Measurements from ENCODE around the gene RBMS1. TPM values are rescaled to one million over a fixed set of nuclear protein-coding genes. Genes with fewer than 3 reads are reported as not detected.

The RBMS1 gene
- total RNA-seq, 1 experiment from 2014 or later: 77.5 TPM

GRCh38 chr2:160289126-160289525 is 204.5 kb downstream of the RBMS1 start:
- Histone ChIP-seq H4K91ac (ENCODE audit: insufficient read length, low read depth, low read length) (no peak overlapping the region), H2BK15ac (ENCODE audit: low read depth, low read length) (no peak overlapping the region), H2AK5ac (ENCODE audit: insufficient read length, low read length) (no peak overlapping the region), H3K9me3 (ENCODE audit: control insufficient read depth, low read depth, low read length) (no peaks in the 10 kb centered on the region), H3T11ph (ENCODE audit: low read length) (no peak overlapping the region), H3K4ac (ENCODE audit: low read depth, low read length) (no peak overlapping the region), H3K79me2 (ENCODE audit: insufficient read depth, low read length) (no peaks in the 10 kb centered on the region), H2BK5ac (ENCODE audit: insufficient read length, low read length) (no peak overlapping the region), H4K20me1 (ENCODE audit: control insufficient read depth, insufficient read depth, insufficient read length) (no peaks in the 10 kb centered on the region), H2AFZ (ENCODE audit: low read length) (no peak overlapping the region), H3K79me1 (ENCODE audit: insufficient read depth, low read depth, low read length, poor library complexity, severe bottlenecking) (no peaks in the 10 kb centered on the region), H2BK12ac (ENCODE audit: insufficient read length, low read depth, low read length) (no peak overlapping the region), H4K8ac (replicated peaks; ENCODE audit: insufficient read length, low read depth, low read length) (no peak overlapping the region), H3K23ac (ENCODE audit: insufficient read length, low read depth, low read length) (no peak overlapping the region), H3K9ac (ENCODE audit: extremely low read depth, insufficient read length, low read length) (no peak overlapping the region), H2BK120ac (ENCODE audit: low read depth, low read length, poor library complexity, severe bottlenecking) (no peak overlapping the region), H3K27ac (ENCODE audit: insufficient read length, low read depth, low read length) (no peak overlapping the region), H3K18ac (ENCODE audit: insufficient read length, low read depth, low read length) (no peak overlapping the region), H3K14ac (ENCODE audit: insufficient read depth, low read length) (no peak overlapping the region), H3K4me2 (ENCODE audit: insufficient read depth, insufficient read length, low read length) (no peak overlapping the region), H3K23me2 (ENCODE audit: insufficient read length, low read depth, low read length, poor library complexity, severe bottlenecking) (no peaks in the 10 kb centered on the region), H3K27me3 (ENCODE audit: insufficient read depth, low read length) (no peaks in the 10 kb centered on the region), H2BK20ac (ENCODE audit: low read depth, low read length, poor library complexity, severe bottlenecking) (no peak overlapping the region), H4K5ac (ENCODE audit: insufficient read length, low read depth, low read length) (no peak overlapping the region), H3K4me1 (ENCODE audit: insufficient read depth, low read length) (no peaks in the 10 kb centered on the region), H3K56ac (ENCODE audit: insufficient read length, low read depth, low read length) (no peak overlapping the region)
- no peak for TF ChIP-seq CTCF (conservative IDR thresholded peaks at IDR 0.05)
- DNase-seq: no peak
- no peak overlapping the region for H3K4me3 Mint-ChIP-seq
- WGBS (ENCODE audit: extremely low coverage, insufficient read length, low lambda C conversion rate): no CpG with 5 or more reads among the region's 1 CpG
- no peak overlapping the region for H3K27ac Mint-ChIP-seq
- H3K4me1 Mint-ChIP-seq: peaks cover 5 to 9% of the 10 kb centered on the region in 2 experiments; a peak in 2 of 4 replicates
- H3K27me3 Mint-ChIP-seq (ENCODE audit: low read depth): no peaks in the 10 kb centered on the region
- H3K36me3 Mint-ChIP-seq (ENCODE audit: insufficient read depth in 1 of 3, low read depth in 3 of 3): peaks cover 2 to 19% (median 18%) of the 10 kb centered on the region in 3 experiments; a peak in 5 of 7 replicates
- no peaks in the 10 kb centered on the region for H3K9me3 Mint-ChIP-seq

Measured in H9 (cell line).